HepG2 (cell line): ENCODE data around the gene DUSP23. TPM values are rescaled to one million over a fixed set of nuclear protein-coding genes. Genes with fewer than 3 reads are reported as not detected.

ENCODE experiments used
- ATAC-seq: fragments of 200-7000 bp; cut with Tn5 transposase; 3 replicates; pipeline ENCODE4 v1.9.1; 2020; ENCODE audit warnings: mild to moderate bottlenecking, moderate library complexity
- BruUV-seq: library from RNA; stranded (reverse); fragments of 400-500 nt; replicated peaks from 2 replicates; lab custom pipeline; 2021; lab: Mats Ljungman, UMichigan
- CTCF ChIA-PET: fragments of 300-600 bp; formaldehyde crosslinking; extraction: SDS; loops from one replicate; lab custom pipeline; 2021; ENCODE audit warnings: low total read pairs, inconsistent platforms, low intra/inter-chr PET ratio; lab: Yijun Ruan, JAX
- POLR2A ChIA-PET: fragments of 350-600 bp; sonication (Branson Sonifier 250); formaldehyde crosslinking; loops from one replicate; lab custom pipeline; 2020; ENCODE audit warnings: antibody characterized with exemption, inconsistent platforms; lab: Yijun Ruan, JAX
- DNase-seq: peaks from one replicate; pipeline ENCODE4 v3.0.0-alpha.2; 2015; ENCODE audit warnings: low spot score
- FAIRE-seq: peaks from 3 replicates; lab custom pipeline; 2011; peaks lifted over from hg19 to GRCh38; lab: Jason Lieb, UNC
- H2AFZ ChIP-seq: one replicate; pipeline ENCODE4 v1.6.1; 2011; ENCODE audit warnings: low read length, inconsistent platforms
- H3K27ac ChIP-seq: fragments of 300-600 bp; 3 replicates; pipeline ENCODE4 v1.8.0; 2011; ENCODE audit warnings: mixed run types, mild to moderate bottlenecking, mixed read lengths, low read length, inconsistent platforms; ENCODE audit not compliant: insufficient read depth; ENCODE audit errors: extremely low read length
- H3K27me3 ChIP-seq, 2 experiments: fragments of 200-600 bp in 1 of 2; 2 replicates in 1 of 2; 3 replicates in 1 of 2; pipeline versions ENCODE4 v1.6.0 to v1.8.0; 2011; ENCODE audit warnings: low read length in 2 of 2, mild to moderate bottlenecking in 2 of 2, moderate library complexity in 2 of 2, inconsistent platforms in 1 of 2; ENCODE audit not compliant: insufficient read depth in 2 of 2, control insufficient read depth in 1 of 2
- H3K36me3 ChIP-seq, 2 experiments: fragments of 200-600 bp in 1 of 2; replicated peaks in 1 of 2; 2 replicates in 1 of 2; 3 replicates in 1 of 2; pipeline versions ENCODE4 v1.5.1 to v1.8.0; 2011; ENCODE audit warnings: low read length in 2 of 2, inconsistent platforms in 1 of 2; ENCODE audit not compliant: insufficient read depth in 2 of 2, control insufficient read depth in 1 of 2
- H3K4me1 ChIP-seq: 2 replicates; pipeline ENCODE4 v1.5.1; 2012; ENCODE audit warnings: low read length, inconsistent platforms; ENCODE audit not compliant: insufficient read depth
- H3K4me2 ChIP-seq: 2 replicates; pipeline ENCODE4 v1.6.0; 2011; ENCODE audit warnings: low read depth, low read length, inconsistent platforms
- H3K4me3 ChIP-seq, 3 experiments: fragments of 200-600 bp in 1 of 3; sonication (generic), shearing (Covaris generic) in 1 of 3; replicated peaks in 1 of 3; 2 replicates each; pipeline ENCODE4 v1.5.1; 2011 to 2016; ENCODE audit warnings: low read length in 3 of 3, inconsistent platforms in 2 of 3, low read depth in 2 of 3, mild to moderate bottlenecking in 2 of 3, control low read depth in 1 of 3, mixed read lengths in 1 of 3; ENCODE audit not compliant: insufficient read depth in 1 of 3
- H3K79me2 ChIP-seq: one replicate; pipeline ENCODE4 v1.6.1; 2011; ENCODE audit warnings: low read length, inconsistent platforms; ENCODE audit not compliant: insufficient read depth
- H3K9ac ChIP-seq: 2 replicates; pipeline ENCODE4 v1.6.0; 2011; ENCODE audit warnings: mild to moderate bottlenecking, low read depth, low read length, inconsistent platforms; ENCODE audit not compliant: insufficient read depth
- H3K9me3 ChIP-seq: 2 replicates; pipeline ENCODE4 v1.5.1; 2012; ENCODE audit warnings: mild to moderate bottlenecking, low read length
- H4K20me1 ChIP-seq: 2 replicates; pipeline ENCODE4 v1.6.0; 2011; ENCODE audit warnings: inconsistent platforms, mild to moderate bottlenecking, low read length, moderate library complexity; ENCODE audit not compliant: insufficient read depth
- CSRNP1 ChIP-seq: sonication (generic); formaldehyde crosslinking; IDR thresholded peaks from 2 replicates; pipeline ENCODE4 v1.8.1; 2023; ENCODE audit warnings: mild to moderate bottlenecking, missing genetic modification reagents
- FOXK2 ChIP-seq: fragments of 450-650 bp; IDR thresholded peaks from 2 replicates; pipeline ENCODE4 v1.6.1; 2016
- PAX8 ChIP-seq: sonication (generic); formaldehyde crosslinking; IDR thresholded peaks from 2 replicates; pipeline ENCODE4 v1.8.0; 2022; ENCODE audit warnings: mild to moderate bottlenecking, missing genetic modification reagents, borderline replicate concordance
- RARA ChIP-seq: IDR thresholded peaks from 2 replicates; pipeline ENCODE4 v1.6.1; 2016; ENCODE audit warnings: missing genetic modification reagents, missing compliant biosample characterization
- TCF7L2 ChIP-seq: IDR thresholded peaks from 2 replicates; pipeline ENCODE4 v1.6.1; 2011; ENCODE audit warnings: mild to moderate bottlenecking, low read depth, low read length, moderate library complexity
- ZFY ChIP-seq: sonication (generic); formaldehyde crosslinking; IDR thresholded peaks from 2 replicates; pipeline ENCODE4 v1.4.0; 2020; ENCODE audit warnings: missing genetic modification reagents
- ZNF224 ChIP-seq: sonication (generic); formaldehyde crosslinking; IDR thresholded peaks from 2 replicates; pipeline ENCODE4 v1.5.0; 2020; ENCODE audit warnings: mild to moderate bottlenecking, missing genetic modification reagents
- ZNF766 ChIP-seq: sonication (generic); formaldehyde crosslinking; IDR thresholded peaks from 2 replicates; pipeline ENCODE4 v1.5.0; 2020; ENCODE audit warnings: missing genetic modification reagents, borderline replicate concordance
- WGBS: methylation state at CpG from one replicate; pipeline ENCODE4 v1.1.6; 2017; ENCODE audit warnings: low lambda C conversion rate; 5-methylcytosine and 5-hydroxymethylcytosine counted together
- in situ Hi-C: cut with HindIII; loops from 2 replicates; pipeline ENCODE4 v1.10.0; 2017; ENCODE audit warnings: low pct_unique_long_range_greater_than_20kb; ENCODE audit not compliant: extremely low pct_ligation_motif_present
- intact Hi-C: fragments of 100-400 bp; cut with micrococcal nuclease; formaldehyde crosslinking; loops from one replicate; pipeline ENCODE4 v1.10.0; 2022; ENCODE audit not compliant: unreplicated experiment
- polyA plus RNA-seq, 8 experiments: library from polyadenylated mRNA; depleted of rRNA in 3 of 8; stranded (reverse) in 7 of 8; unstranded in 1 of 8; fragments of >200 nt; fragmentation: Illumina TruSeq in 4 of 8; extraction: Trizol in 4 of 8; gene quantifications; 2 replicates each; pipeline versions ENCODE4 v1.2.1 to v1.2.3, GENCODE V29; 2011 to 2016; ENCODE audit warnings: low read depth in 4 of 8, missing spikeins in 1 of 8, mixed read lengths in 1 of 8; ENCODE audit not compliant: insufficient read depth in 1 of 8
- total RNA-seq, 5 experiments: library from RNA; depleted of rRNA; stranded (reverse); fragments of >200 nt; fragmentation: Illumina TruSeq; extraction: Trizol; gene quantifications; 2 replicates each; pipeline ENCODE4 v1.2.3, GENCODE V29; 2016; ENCODE audit warnings: low read depth in 1 of 5
- TF ChIP-seq, protein P1 (sequence below): sonication (generic); formaldehyde crosslinking; IDR thresholded peaks from 2 replicates; pipeline ENCODE4 v1.5.0; 2020; ENCODE audit warnings: missing genetic modification reagents
- TF ChIP-seq, protein P2 (sequence below): sonication (generic); formaldehyde crosslinking; IDR thresholded peaks from 2 replicates; pipeline ENCODE4 v1.4.0; 2020; ENCODE audit warnings: missing genetic modification reagents
- TF ChIP-seq, protein P3 (sequence below): sonication (generic); formaldehyde crosslinking; IDR thresholded peaks from 2 replicates; pipeline ENCODE4 v1.5.0; 2020; ENCODE audit warnings: missing genetic modification reagents

DUSP23 gene
- total and polyA plus RNA-seq, 2 of the 13 experiments (the other 11 are each of a cell fraction or from before 2014, with no cell fraction given), result not detected

- H3K27ac ChIP-seq, result no peak overlapping the region
- H2AFZ ChIP-seq, result no peak overlapping the region
- no peaks in the 10 kb centered on the region for H3K79me2 ChIP-seq
- ATAC-seq, result no peak
- no peak for TF ChIP-seq ZFY (CRISPR knock-in tag)
- TF ChIP-seq ZNF224 (CRISPR knock-in tag), result no peak
- no peak for TF ChIP-seq FOXK2
- TF ChIP-seq PAX8 (CRISPR knock-in tag), result no peak
- no peak for TF ChIP-seq RARA
- TF ChIP-seq, protein P1, sequence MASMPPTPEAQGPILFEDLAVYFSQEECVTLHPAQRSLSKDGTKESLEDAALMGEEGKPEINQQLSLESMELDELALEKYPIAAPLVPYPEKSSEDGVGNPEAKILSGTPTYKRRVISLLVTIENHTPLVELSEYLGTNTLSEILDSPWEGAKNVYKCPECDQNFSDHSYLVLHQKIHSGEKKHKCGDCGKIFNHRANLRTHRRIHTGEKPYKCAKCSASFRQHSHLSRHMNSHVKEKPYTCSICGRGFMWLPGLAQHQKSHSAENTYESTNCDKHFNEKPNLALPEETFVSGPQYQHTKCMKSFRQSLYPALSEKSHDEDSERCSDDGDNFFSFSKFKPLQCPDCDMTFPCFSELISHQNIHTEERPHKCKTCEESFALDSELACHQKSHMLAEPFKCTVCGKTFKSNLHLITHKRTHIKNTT (CRISPR knock-in tag), result no peak
- BruUV-seq, result no TSS peak
- H3K4me1 ChIP-seq, result no peaks in the 10 kb centered on the region
- no peak overlapping the region for H3K9ac ChIP-seq
- H3K36me3 ChIP-seq, result no peaks in the 10 kb centered on the region
- H3K4me3 ChIP-seq, result no peak overlapping the region
- DNase-seq, result no peak
- FAIRE-seq, result no peak
- in situ Hi-C loops (no loop called here), intact Hi-C loops (no loop called here)
- ChIA-PET POLR2A (no interaction called here), CTCF (no interaction called here)
- H3K4me2 ChIP-seq, result no peak overlapping the region
- no peaks in the 10 kb centered on the region for H3K9me3 ChIP-seq
- H3K27me3 ChIP-seq, result no peaks in the 10 kb centered on the region
- H4K20me1 ChIP-seq, result no peaks in the 10 kb centered on the region
- 14% methylated on average over 2 of the region's 2 CpGs for WGBS
Observed at GRCh38 chr1:159779403-159779851, 1.3 kb upstream of the DUSP23 start.

GRCh38 chr1:159781992-159782391, 1.2 kb downstream of the DUSP23 start:
- Histone ChIP-seq H3K36me3 (no peaks in the 10 kb centered on the region), H3K9me3 (no peaks in the 10 kb centered on the region), H3K4me2 (no peak overlapping the region), H3K79me2 (no peaks in the 10 kb centered on the region), H4K20me1 (no peaks in the 10 kb centered on the region), H3K27me3 (no peaks in the 10 kb centered on the region), H3K27ac (no peak overlapping the region), H3K9ac (no peak overlapping the region), H2AFZ (no peak overlapping the region), H3K4me3 (no peak overlapping the region), H3K4me1 (no peaks in the 10 kb centered on the region)
- FAIRE-seq (no peak), DNase-seq (no peak), ATAC-seq (no peak; the same call in 1 of the 3 replicates)
- 30% methylated on average over 7 of the region's 12 CpGs for WGBS
- ChIA-PET POLR2A (no interaction called here), CTCF (no interaction called here)
- in situ Hi-C loops, result no loop called here
- no TSS peak for BruUV-seq
- intact Hi-C loops, result no loop called here
- TF ChIP-seq, protein P2, sequence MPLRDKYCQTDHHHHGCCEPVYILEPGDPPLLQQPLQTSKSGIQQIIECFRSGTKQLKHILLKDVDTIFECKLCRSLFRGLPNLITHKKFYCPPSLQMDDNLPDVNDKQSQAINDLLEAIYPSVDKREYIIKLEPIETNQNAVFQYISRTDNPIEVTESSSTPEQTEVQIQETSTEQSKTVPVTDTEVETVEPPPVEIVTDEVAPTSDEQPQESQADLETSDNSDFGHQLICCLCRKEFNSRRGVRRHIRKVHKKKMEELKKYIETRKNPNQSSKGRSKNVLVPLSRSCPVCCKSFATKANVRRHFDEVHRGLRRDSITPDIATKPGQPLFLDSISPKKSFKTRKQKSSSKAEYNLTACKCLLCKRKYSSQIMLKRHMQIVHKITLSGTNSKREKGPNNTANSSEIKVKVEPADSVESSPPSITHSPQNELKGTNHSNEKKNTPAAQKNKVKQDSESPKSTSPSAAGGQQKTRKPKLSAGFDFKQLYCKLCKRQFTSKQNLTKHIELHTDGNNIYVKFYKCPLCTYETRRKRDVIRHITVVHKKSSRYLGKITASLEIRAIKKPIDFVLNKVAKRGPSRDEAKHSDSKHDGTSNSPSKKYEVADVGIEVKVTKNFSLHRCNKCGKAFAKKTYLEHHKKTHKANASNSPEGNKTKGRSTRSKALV (CRISPR knock-in tag), result no peak
- TF ChIP-seq, protein P3, sequence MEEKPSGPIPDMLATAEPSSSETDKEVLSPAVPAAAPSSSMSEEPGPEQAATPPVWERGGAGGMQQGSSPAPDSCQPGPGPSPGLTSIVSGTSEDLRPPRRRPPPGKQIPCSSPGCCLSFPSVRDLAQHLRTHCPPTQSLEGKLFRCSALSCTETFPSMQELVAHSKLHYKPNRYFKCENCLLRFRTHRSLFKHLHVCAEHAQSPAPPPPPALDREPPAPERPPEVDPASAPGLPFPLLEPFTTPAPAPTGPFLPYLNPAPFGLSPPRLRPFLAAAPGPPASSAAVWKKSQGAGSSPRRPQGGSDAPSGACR, result no peak
- TF ChIP-seq CSRNP1 (CRISPR knock-in tag) (no peak), ZNF766 (no peak), TCF7L2 (no peak)
